A673 (cell line): Measurements from ENCODE around the gene RPL36A. TPM values are rescaled to one million over a fixed set of nuclear protein-coding genes. Genes with fewer than 3 reads are reported as not detected.

Source experiments
- BruUV-seq: library from RNA; stranded (reverse); fragments of 400-500 nt; replicated peaks from 2 replicates; lab custom pipeline; 2021; lab: Mats Ljungman, UMichigan
- CTCF ChIA-PET: fragments of 300-600 bp; sonication (Branson Sonifier 250); formaldehyde crosslinking; loops from one replicate; lab custom pipeline; 2022; ENCODE audit warnings: antibody characterized with exemption; lab: Charles Lee
- POLR2A ChIA-PET: fragments of 300-600 bp; sonication (Branson Sonifier 250); formaldehyde crosslinking; loops from one replicate; lab custom pipeline; 2022; ENCODE audit warnings: antibody characterized with exemption; ENCODE audit not compliant: low non-redundant PET; lab: Charles Lee
- DNase-seq: peaks from one replicate; pipeline ENCODE4 v3.0.0-alpha.2; 2015; ENCODE audit warnings: low spot score
- H3K27ac ChIP-seq: fragments of 200-600 bp; sonication (generic); 2 replicates; pipeline ENCODE4 v1.5.1; 2016; ENCODE audit warnings: mixed run types, low read depth, mild to moderate bottlenecking, mixed read lengths, antibody characterized with exemption, low read length; ENCODE audit not compliant: poor library complexity, severe bottlenecking
- H3K27me3 ChIP-seq: fragments of 200-600 bp; sonication (generic); replicated peaks from 2 replicates; pipeline ENCODE4 v1.6.1; 2017; ENCODE audit warnings: mixed run types, low read depth, mild to moderate bottlenecking, mixed read lengths, antibody characterized with exemption, low read length; ENCODE audit not compliant: insufficient read depth, poor library complexity
- H3K36me3 ChIP-seq: fragments of 200-600 bp; sonication (generic); 2 replicates; pipeline ENCODE4 v1.6.1; 2016; ENCODE audit warnings: mixed run types, mild to moderate bottlenecking, mixed read lengths, antibody characterized with exemption, low read length; ENCODE audit not compliant: insufficient read depth, poor library complexity, severe bottlenecking
- H3K4me1 ChIP-seq: fragments of 200-600 bp; sonication (generic); 2 replicates; pipeline ENCODE4 v1.6.1; 2017; ENCODE audit warnings: mixed run types, mild to moderate bottlenecking, mixed read lengths, antibody characterized with exemption, low read length; ENCODE audit not compliant: insufficient read depth, poor library complexity, severe bottlenecking
- H3K4me3 ChIP-seq: fragments of 200-600 bp; sonication (generic); 2 replicates; pipeline ENCODE4 v1.5.1; 2016; ENCODE audit warnings: low read depth, mixed run types, mild to moderate bottlenecking, mixed read lengths, low read length; ENCODE audit not compliant: poor library complexity, severe bottlenecking
- H3K9me3 ChIP-seq: fragments of 200-600 bp; sonication (generic); 2 replicates; pipeline ENCODE4 v1.6.1; 2016; ENCODE audit warnings: mixed run types, low read depth, mild to moderate bottlenecking, mixed read lengths, antibody characterized with exemption, low read length; ENCODE audit not compliant: poor library complexity, severe bottlenecking
- EZH2 ChIP-seq: fragments of 200-600 bp; sonication (generic); IDR thresholded peaks from 2 replicates; pipeline ENCODE4 v1.6.1; 2017; ENCODE audit warnings: borderline replicate concordance, low read depth, mild to moderate bottlenecking, mixed read lengths, antibody characterized with exemption, low read length; ENCODE audit not compliant: poor library complexity, severe bottlenecking
- intact Hi-C: fragments of 100-400 bp; cut with micrococcal nuclease; formaldehyde crosslinking; loops from one replicate; pipeline ENCODE4 v1.10.0; 2022; ENCODE audit not compliant: unreplicated experiment
- total RNA-seq: library from RNA; stranded (reverse); gene quantifications from 2 replicates; pipeline ENCODE4 v1.2.3, GENCODE V29; 2021
- TF ChIP-seq, protein P1 (sequence below): fragments of 300-800, 200-600 bp; sonication (generic); conservative IDR thresholded peaks from 2 replicates; pipeline ENCODE4 v1.5.1; 2017; ENCODE audit warnings: low read depth, mild to moderate bottlenecking, antibody characterized with exemption, low read length, moderate library complexity, mixed read lengths

The RPL36A gene
- total RNA-seq, 1 experiment from 2014 or later: 316 TPM

DNA sequence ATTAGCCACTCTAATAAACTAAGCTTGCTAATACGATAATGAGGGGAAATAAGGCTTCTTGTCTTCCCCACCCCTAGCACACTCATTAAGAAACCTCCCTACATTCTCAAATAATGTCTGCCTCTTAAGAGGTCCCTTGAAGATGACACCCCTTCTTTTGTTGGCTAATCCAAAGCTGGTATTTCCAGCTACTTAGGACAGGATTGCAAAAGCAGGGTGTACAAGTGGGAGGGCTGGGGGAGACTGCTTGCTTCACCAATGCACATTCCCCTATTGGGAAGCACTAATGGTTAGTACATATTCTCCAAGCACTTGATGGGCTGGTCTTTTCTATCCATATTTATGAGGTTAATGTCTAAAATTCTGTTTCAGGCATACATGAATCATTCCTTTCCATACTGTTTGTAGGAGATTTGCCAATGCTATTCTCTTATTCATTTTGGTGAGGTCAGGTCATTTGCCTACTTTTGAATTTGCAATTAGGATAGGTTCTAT is 25.5 kb upstream of the RPL36A start:
- Histone ChIP-seq H3K27me3 (no peaks in the 10 kb centered on the region), H3K4me3 (no peak overlapping the region), H3K27ac (no peak overlapping the region), H3K4me1 (no peaks in the 10 kb centered on the region), H3K9me3 (no peaks in the 10 kb centered on the region), H3K36me3 (no peaks in the 10 kb centered on the region)
- POLR2A ChIA-PET: no interaction called here
- CTCF ChIA-PET: no interaction called here
- TF ChIP-seq, protein P1, sequence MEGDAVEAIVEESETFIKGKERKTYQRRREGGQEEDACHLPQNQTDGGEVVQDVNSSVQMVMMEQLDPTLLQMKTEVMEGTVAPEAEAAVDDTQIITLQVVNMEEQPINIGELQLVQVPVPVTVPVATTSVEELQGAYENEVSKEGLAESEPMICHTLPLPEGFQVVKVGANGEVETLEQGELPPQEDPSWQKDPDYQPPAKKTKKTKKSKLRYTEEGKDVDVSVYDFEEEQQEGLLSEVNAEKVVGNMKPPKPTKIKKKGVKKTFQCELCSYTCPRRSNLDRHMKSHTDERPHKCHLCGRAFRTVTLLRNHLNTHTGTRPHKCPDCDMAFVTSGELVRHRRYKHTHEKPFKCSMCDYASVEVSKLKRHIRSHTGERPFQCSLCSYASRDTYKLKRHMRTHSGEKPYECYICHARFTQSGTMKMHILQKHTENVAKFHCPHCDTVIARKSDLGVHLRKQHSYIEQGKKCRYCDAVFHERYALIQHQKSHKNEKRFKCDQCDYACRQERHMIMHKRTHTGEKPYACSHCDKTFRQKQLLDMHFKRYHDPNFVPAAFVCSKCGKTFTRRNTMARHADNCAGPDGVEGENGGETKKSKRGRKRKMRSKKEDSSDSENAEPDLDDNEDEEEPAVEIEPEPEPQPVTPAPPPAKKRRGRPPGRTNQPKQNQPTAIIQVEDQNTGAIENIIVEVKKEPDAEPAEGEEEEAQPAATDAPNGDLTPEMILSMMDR: no peak
- no peak for TF ChIP-seq EZH2
- intact Hi-C loops: no loop called here
- BruUV-seq: no TSS peak
- DNase-seq: no peak

- POLR2A ChIA-PET: no interaction called here
Measured at GRCh38 chrX:101368800-101369199, 22.0 kb upstream of the RPL36A start.

GRCh38 chrX:101369687-101370086 is 21.1 kb upstream of the RPL36A start:
- H3K36me3 ChIP-seq: no peaks in the 10 kb centered on the region
- no peak overlapping the region for H3K27ac ChIP-seq
- intact Hi-C loops: loop anchor here (10.0 kb wide), 1 partner anchor 55 kb away; no protein-coding TSS in a partner anchor
- DNase-seq: no peak
- H3K4me3 ChIP-seq: no peak overlapping the region
- H3K9me3 ChIP-seq: no peaks in the 10 kb centered on the region
- BruUV-seq: no TSS peak
- H3K4me1 ChIP-seq: no peaks in the 10 kb centered on the region
- TF ChIP-seq, protein P1: no peak
- TF ChIP-seq EZH2: no peak
- H3K27me3 ChIP-seq: no peaks in the 10 kb centered on the region
- CTCF ChIA-PET: no interaction called here
- POLR2A ChIA-PET: no interaction called here

More at GRCh38 chrX:101368800-101369199, 22.0 kb upstream of the RPL36A start:
- Histone ChIP-seq H3K4me3 (no peak overlapping the region), H3K36me3 (no peaks in the 10 kb centered on the region), H3K27me3 (no peaks in the 10 kb centered on the region), H3K27ac (no peak overlapping the region), H3K9me3 (no peaks in the 10 kb centered on the region), H3K4me1 (no peaks in the 10 kb centered on the region)
- TF ChIP-seq, protein P1: no peak
- no peak for TF ChIP-seq EZH2
- intact Hi-C loops: no loop called here
- CTCF ChIA-PET: no interaction called here
- DNase-seq: no peak
- BruUV-seq: no TSS peak
